ENCODE results near the gene CD84.

CD84 gene

DNA sequence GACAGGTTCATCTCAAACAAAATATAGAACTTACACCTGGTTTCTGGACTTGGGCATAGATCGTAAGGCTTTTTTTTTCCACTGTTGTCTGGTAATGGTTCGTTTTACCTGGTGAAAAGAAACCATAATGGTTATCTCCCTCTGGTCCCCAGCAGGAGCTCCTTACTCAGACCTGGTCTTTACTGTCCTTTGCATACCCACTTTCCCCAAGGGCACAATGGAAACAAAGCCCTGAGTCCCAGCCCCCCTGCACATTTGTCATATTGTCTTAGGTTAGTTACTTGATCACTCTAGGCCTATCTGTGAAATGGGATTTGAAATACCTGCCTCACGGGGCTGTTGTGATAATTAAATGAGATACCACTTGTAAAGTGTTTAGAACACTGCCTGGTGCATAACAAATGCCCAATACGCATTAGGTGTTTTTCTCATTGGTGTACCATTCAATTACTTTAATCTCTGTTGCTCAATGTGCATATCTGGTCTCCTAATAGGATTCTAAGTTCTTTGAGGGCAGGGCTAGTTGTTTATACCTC lies 40.5 kb upstream of the CD84 start:
- DNase-seq (ENCODE audit: low read depth): no peak
- no peak overlapping the region for H3K4me3 ChIP-seq (ENCODE audit: low read depth, low read length)
- no peak for TF ChIP-seq CTCF (IDR thresholded peaks at IDR 0.05; ENCODE audit: low read depth, low read length, missing control alignments)

- H3K4me3 ChIP-seq (ENCODE audit: low read depth, low read length): no peak overlapping the region
- DNase-seq (ENCODE audit: low read depth): no peak
- TF ChIP-seq CTCF (IDR thresholded peaks at IDR 0.05; ENCODE audit: low read depth, low read length, missing control alignments): peak; percentile 87
These were observed 39.5 kb upstream of the CD84 start for GRCh38 chr1:160618763-160619274.

GRCh38 chr1:160618327-160618726 lies 39.0 kb upstream of the CD84 start:
- no peak for TF ChIP-seq CTCF (IDR thresholded peaks at IDR 0.05; ENCODE audit: low read depth, low read length, missing control alignments)
- no peak overlapping the region for H3K4me3 ChIP-seq (ENCODE audit: low read depth, low read length)
- no peak for DNase-seq (ENCODE audit: low read depth)

- no peak overlapping the region for H3K4me3 ChIP-seq (ENCODE audit: low read depth, low read length)
- DNase-seq (ENCODE audit: low read depth): no peak
- no peak for TF ChIP-seq CTCF (IDR thresholded peaks at IDR 0.05; ENCODE audit: low read depth, low read length, missing control alignments)
These were observed 36.4 kb upstream of the CD84 start for GRCh38 chr1:160615660-160616059.

DNA sequence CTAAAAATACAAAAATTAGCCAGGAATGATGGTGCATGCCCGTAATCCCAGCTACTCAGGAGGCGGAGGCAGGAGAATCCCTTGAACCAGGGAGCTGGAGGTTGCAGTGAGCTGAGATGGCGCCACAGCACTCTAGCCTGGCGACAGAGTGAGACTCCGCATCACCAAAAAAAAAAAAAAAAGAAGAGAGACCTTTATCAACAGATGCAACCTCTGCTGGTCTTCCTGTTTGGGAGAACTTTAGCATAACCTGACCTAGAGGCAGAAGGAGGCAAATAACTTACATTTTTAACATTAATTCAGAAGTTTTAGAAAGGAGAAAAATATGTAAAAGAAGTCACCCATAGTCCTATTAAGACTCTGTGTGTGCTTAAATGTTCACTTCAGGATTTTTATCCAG lies 35.1 kb upstream of the CD84 start:
- H3K4me3 ChIP-seq (ENCODE audit: low read depth, low read length): no peak overlapping the region
- no peak for TF ChIP-seq CTCF (IDR thresholded peaks at IDR 0.05; ENCODE audit: low read depth, low read length, missing control alignments)
- DNase-seq (ENCODE audit: low read depth): no peak

GRCh38 chr1:160612613-160613218 lies 33.4 kb upstream of the CD84 start:
- TF ChIP-seq CTCF (IDR thresholded peaks at IDR 0.05; ENCODE audit: low read depth, low read length, missing control alignments): no peak
- H3K4me3 ChIP-seq (ENCODE audit: low read depth, low read length): no peak overlapping the region
- no peak for DNase-seq (ENCODE audit: low read depth)
